Ramos (cell line): ENCODE data around the gene PLB1.

Experiments
- in situ Hi-C: fragments of 300-500 bp; cut with MboI; formaldehyde crosslinking; loops from one replicate; pipeline ENCODE4 v1.14.3; 2022; ENCODE audit warnings: low sequenced_read_pairs; ENCODE audit not compliant: unreplicated experiment

PLB1 gene

DNA sequence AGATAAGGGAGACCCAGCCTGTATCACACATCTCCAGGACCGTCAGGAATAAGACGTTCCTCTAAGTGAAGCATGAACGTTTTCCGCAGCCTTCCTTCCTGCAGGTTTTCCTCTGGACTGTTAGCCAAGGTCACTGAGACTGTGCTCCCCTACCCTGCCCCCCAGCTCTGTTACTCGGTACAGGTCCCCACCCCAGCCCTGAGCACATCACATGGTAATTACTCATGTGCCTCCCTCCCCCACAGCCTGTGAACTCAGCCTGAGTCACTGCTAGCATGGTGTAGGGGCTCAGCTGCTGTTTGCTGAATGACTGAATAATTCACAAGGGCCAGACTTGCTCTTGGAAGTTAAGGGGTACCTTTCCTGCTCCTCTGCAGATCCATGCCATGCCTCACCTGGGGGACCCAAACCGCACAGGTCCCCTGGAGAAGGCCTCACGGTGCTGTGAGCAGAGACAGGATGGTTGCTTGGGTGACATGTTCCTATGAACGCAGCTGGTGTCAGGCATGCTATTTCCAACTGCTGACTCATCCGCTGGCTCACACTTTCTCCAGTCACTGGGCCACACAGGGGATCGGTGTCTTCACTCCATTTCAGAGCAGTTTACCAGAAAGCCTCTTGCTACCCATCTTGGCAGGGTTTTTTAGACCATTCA is 88.2 kb downstream of the PLB1 start:
- in situ Hi-C loops = loop anchor here (25.0 kb wide), 1 partner anchor 628 kb away; no protein-coding TSS in a partner anchor

GRCh38 chr2:28586867-28587266 is 91.0 kb downstream of the PLB1 start:
- in situ Hi-C loops = loop anchor here (25.0 kb wide), 1 partner anchor 625 kb away; no protein-coding TSS in a partner anchor

DNA sequence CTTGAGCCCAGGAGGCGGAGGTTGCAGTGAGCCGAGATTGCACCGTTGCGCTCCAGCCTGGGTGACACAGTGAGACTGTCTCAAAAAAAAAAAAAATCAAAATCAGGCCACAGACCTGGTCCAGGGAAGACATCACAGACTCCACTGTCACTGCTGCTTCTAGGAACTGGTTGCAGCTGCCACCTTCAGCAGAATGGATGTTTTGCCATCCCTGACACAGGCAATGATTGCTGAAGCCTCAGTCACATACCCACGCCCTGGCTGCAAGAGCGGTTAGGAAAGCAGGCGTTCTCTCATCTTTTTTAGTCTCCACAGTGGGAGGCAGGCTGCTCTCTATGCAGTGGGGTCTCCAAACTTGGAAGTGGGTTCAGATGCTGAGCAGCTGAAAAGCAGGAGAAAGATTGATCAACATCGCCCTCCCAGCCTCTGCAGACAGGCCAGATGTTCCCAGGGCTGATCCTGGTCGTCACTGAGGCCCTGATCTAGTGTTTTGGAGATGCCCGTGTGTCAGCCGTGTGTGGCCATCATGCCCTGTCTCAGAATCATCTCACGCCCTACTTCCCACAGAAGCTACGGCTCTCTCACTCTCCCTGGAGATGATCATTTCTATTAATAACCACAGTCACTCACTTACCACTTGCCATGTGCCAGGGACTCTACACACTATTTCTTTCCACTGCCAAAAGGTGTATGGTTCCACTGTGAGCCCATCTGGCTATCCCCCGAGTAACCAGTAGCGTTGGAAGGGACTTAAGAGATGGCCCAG is 91.8 kb downstream of the PLB1 start:
- in situ Hi-C loops = loop anchor here (25.0 kb wide), 1 partner anchor 625 kb away; no protein-coding TSS in a partner anchor

DNA sequence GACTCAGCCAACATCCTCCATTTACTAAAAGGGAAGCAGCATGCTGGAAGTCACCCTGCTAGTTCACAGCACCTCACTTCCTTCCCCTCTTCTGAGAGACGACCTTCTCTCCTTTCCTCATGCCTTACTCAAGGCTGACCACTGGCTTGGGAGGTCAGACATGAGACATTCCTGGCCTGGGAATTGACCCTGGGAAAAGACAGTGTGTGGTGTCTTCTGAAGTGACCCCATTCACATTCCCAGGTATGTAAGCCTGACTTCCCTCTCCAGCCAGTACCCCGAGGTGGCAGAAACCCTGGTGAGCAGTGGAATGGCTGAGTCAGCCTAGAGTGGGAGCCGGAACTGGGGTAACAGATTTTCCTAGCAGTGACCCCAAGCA is 92.4 kb downstream of the PLB1 start:
- in situ Hi-C loops = loop anchor here (25.0 kb wide), 1 partner anchor 624 kb away; no protein-coding TSS in a partner anchor

GRCh38 chr2:28589746-28590463 is 94.0 kb downstream of the PLB1 start:
- in situ Hi-C loops = loop anchor here (25.0 kb wide), 1 partner anchor 622 kb away; no protein-coding TSS in a partner anchor

GRCh38 chr2:28590496-28591301 is 94.8 kb downstream of the PLB1 start:
- in situ Hi-C loops = loop anchor here (25.0 kb wide), 1 partner anchor 622 kb away; no protein-coding TSS in a partner anchor

DNA sequence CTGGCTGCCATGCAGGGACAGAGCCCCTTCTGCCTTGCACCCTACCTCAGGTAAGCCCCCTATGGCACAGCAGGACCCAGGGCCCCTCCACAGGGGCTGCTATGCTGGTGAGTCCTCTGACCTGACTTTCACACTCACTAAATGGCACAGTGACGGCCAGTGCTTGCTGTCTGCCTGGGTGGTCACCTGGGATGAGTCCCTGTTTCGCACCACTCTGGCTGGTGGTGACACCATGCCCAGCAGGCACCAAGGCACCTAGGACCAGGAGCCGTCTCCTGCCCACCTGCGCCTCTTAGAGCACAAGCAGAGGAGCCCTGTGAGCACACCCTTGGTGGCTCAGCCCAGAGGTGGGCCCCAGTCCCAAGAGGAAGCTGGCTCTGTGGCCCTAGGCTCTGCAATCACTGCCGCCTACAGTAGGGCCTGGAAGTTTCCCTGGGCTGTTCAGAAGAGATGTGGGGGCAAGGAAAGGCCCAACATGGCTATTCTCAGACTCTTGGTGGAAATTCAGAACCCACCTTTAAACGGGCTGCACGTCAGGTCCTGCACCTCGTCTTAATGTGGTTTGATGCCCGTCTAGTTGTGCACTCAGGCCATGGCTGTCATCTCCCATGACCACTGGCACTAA is 96.0 kb downstream of the PLB1 start:
- in situ Hi-C loops = loop anchor here (25.0 kb wide), 1 partner anchor 620 kb away; no protein-coding TSS in a partner anchor

DNA sequence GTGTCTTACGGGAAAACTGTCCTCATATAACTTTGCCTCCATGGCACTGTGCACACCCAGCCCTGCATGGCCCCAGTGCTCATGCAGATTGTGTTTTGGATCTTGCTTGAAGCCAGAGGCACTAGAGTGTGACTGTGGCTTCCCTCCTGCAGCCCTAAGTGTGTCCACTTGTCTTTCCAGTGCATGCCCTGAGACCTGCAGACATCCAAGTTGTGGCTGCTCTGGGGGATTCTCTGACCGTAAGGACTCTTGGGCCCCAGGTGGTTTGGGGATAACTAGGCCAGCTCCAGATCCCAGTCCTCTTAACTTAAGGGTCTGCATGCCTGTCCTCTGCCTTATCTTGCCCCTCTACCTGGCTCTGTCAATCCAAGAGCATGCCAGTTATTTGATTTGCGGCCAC is 96.6 kb downstream of the PLB1 start:
- in situ Hi-C loops = loop anchor here (25.0 kb wide), 1 partner anchor 620 kb away; no protein-coding TSS in a partner anchor

GRCh38 chr2:28593160-28593755 is 97.4 kb downstream of the PLB1 start:
- in situ Hi-C loops = loop anchor here (25.0 kb wide), 1 partner anchor 619 kb away; no protein-coding TSS in a partner anchor

DNA sequence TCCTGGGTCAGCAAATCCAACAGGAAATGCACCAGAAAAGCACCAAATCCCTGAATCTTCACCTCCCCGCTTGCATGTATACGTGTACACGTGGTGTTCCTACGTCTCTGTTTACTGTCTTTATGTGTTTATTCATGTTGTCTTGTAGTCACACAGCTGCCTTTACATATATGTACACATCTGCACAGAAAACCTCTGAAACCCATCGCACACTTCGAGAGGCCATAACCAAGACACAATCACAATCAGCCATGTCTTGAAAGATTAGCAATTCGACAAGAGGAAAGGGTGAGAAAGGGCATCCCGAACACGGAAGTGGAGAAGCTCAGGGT is 98.1 kb downstream of the PLB1 start:
- in situ Hi-C loops = loop anchor here (25.0 kb wide), 1 partner anchor 618 kb away; no protein-coding TSS in a partner anchor

DNA sequence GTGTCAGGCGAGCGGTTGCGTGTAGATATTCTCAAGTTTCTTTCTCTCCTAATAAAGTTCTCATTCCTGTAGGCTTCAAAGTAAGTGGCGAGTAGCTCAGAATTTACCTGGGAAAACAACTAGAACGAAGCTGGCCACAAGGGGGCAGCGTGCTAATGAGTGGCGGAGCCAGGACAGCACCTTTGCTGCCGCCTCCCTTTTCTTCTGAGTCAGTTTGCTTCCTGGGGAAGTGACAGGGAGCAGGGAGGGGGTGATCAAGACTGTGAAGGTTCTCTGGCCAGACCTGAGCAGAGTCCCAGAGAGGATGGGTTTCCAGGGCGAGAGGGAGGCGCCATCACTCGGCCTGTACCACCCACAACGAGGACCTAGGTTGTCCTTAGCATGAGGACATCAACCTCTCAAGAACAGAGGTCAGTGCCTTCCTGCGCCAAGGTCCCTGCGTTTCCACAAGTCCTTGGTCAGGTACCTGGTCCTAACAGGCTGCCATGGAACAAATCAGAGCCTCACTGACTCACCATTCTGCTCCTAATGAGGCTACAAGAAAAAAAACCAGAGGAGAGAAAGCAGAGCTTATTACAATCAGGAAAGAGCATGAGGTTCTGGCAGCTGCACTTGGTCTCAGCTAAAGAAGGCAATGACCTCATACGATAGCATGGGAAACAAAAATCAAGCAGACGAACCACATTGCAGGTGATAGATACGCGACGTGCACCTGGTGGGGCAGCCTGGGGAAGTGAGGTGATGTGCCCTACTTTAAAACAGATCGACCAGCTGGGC is 98.7 kb downstream of the PLB1 start:
- in situ Hi-C loops = loop anchor here (25.0 kb wide), 1 partner anchor 618 kb away; no protein-coding TSS in a partner anchor

DNA sequence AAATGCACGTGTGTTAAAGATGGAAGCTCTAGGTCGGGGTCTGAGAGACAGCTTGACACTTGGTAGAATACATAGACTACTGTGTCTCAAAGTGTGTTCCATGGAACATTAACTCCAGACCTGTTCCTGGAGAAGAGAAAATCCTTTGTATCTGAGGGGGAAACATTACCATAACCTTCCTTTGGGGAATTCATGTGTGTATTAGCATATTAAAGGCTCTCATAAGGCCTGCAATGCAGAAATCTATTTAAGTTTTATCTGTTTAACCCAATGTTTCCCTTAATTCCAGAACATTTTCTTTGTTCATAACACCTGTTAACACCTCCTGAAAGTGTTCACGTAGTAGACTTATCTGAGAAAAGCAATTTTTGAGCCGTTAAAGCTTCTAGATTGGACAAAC is 99.5 kb downstream of the PLB1 start:
- in situ Hi-C loops = loop anchor here (25.0 kb wide), 1 partner anchor 617 kb away; no protein-coding TSS in a partner anchor

- in situ Hi-C loops = loop anchor here (25.0 kb wide), 1 partner anchor 614 kb away; no protein-coding TSS in a partner anchor
Measured at GRCh38 chr2:28598484-28598883, 102.6 kb downstream of the PLB1 start.

DNA sequence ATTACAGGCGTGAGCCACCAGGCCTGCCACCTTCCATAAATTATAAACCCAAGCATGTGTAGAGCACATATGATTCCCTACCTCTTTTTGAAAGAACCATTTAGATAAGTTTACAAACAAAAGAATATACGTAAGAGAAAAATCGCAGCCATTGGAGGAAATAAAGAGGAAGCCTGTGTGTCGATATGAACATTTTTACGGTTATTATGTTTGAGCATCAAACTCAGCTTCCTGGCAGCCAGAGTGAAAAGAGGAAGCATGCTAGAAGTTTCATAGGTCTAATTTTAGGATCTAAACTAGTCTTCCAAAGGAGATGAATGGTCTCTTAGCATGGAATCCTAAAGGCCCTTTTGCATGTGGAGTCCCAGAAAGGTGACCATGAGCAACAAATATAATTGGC is 104.3 kb downstream of the PLB1 start:
- in situ Hi-C loops = no loop called here

- in situ Hi-C loops = no loop called here
Measured at GRCh38 chr2:28601616-28602015, 105.8 kb downstream of the PLB1 start.

- in situ Hi-C loops = no loop called here
Measured at GRCh38 chr2:28602136-28602660, 106.3 kb downstream of the PLB1 start.

DNA sequence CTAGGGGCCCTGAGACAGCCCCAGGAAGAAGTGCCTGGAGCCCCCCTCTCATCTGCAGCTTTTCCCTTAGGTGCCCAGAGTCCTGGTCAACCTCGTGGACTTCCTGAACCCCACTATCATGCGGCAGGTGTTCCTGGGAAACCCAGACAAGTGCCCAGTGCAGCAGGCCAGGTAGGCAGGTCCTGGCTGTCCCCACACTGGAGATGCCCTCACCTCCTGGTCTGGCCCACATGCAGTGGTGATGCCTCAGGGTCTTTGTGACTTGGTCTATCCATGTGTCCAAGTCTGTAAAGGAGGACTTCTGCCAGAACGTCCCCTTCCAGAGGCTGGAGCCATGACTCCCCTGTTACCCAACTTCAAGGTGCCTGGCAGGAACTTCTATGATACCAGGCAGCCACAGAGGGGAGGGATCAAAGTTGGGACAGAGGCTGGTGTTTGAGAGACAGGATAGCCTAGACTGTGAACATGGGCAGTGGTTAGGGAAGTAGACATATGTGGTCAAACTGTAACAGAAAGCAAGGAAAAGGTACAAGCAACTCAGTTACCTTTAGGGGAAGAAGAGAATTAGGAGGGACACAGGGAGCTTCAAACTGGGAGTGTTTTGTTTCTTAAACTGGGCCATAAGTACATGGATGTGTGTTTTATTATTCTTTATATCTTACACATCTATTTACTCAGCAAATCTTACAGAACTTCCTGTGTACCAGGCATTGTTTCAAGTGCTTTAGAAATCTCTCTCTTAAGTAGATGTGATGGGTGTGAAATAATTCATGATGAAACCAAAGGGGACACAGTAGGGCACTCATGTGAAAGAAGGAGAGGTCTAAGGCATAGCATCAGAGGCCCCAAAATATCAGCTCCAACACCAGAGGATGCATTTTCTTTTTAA is 107.1 kb downstream of the PLB1 start:
- in situ Hi-C loops = no loop called here
